ENCODE data around the gene PBX4. TPM values are rescaled to one million over a fixed set of nuclear protein-coding genes. Genes with fewer than 3 reads are reported as not detected.

PBX4 gene
- total RNA-seq, 1 experiment from 2014 or later: 8.3 TPM

DNA sequence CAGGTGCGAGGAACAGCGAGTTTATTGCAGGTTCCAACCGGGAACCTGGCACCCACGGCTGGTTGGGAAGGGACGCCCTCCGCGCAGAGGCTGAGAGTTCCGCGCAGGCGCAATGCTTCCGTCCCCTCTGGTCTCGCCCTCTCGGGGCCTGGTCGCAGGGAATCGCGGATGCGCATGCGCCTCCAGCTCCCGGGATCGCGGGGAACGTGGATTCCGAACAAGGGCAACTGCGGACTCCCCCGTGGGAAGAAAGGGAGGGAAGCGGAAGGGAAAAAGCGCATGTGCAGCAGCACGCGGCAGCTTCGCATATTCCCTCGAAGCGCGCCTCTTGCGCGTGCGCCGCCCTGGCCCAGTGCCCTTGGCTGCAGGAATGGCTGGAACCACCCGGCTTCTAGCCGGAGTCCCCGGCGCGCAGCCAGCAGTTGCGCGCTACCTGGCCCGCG, 104.3 kb downstream of the PBX4 start:
- 0 out of 2 replicates have a peak, but pooled peaks cover 1% of the 10 kb centered on the region for H3K36me3 ChIP-seq (ENCODE audit: control insufficient read depth, insufficient read depth, low read length)
- DNase-seq (ENCODE audit: low read depth, low spot score) (no peak), ATAC-seq (no peak)
- in situ Hi-C loops (cut with HindIII; ENCODE audit: low pct_unique_long_range_greater_than_20kb, low sequenced_read_pairs) (no loop called here), intact Hi-C loops (cut with micrococcal nuclease; ENCODE audit: unreplicated experiment) (no loop called here)
- no peak overlapping the region for H3K27ac ChIP-seq (ENCODE audit: low read length)
- TF ChIP-seq, protein P1, sequence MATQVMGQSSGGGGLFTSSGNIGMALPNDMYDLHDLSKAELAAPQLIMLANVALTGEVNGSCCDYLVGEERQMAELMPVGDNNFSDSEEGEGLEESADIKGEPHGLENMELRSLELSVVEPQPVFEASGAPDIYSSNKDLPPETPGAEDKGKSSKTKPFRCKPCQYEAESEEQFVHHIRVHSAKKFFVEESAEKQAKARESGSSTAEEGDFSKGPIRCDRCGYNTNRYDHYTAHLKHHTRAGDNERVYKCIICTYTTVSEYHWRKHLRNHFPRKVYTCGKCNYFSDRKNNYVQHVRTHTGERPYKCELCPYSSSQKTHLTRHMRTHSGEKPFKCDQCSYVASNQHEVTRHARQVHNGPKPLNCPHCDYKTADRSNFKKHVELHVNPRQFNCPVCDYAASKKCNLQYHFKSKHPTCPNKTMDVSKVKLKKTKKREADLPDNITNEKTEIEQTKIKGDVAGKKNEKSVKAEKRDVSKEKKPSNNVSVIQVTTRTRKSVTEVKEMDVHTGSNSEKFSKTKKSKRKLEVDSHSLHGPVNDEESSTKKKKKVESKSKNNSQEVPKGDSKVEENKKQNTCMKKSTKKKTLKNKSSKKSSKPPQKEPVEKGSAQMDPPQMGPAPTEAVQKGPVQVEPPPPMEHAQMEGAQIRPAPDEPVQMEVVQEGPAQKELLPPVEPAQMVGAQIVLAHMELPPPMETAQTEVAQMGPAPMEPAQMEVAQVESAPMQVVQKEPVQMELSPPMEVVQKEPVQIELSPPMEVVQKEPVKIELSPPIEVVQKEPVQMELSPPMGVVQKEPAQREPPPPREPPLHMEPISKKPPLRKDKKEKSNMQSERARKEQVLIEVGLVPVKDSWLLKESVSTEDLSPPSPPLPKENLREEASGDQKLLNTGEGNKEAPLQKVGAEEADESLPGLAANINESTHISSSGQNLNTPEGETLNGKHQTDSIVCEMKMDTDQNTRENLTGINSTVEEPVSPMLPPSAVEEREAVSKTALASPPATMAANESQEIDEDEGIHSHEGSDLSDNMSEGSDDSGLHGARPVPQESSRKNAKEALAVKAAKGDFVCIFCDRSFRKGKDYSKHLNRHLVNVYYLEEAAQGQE (IDR thresholded peaks at IDR 0.05; ENCODE audit: insufficient read depth in 1 of 2, low read depth in 2 of 2, low read length in 1 of 2): no peak
- TF ChIP-seq TCF7L2 (IDR thresholded peaks at IDR 0.05; ENCODE audit: low read depth, low read length): no peak
- TF ChIP-seq SIN3A (IDR thresholded peaks at IDR 0.05; ENCODE audit: borderline replicate concordance, insufficient read depth, low read depth, low read length): no peak
- no peak for TF ChIP-seq POLR2AphosphoS5 (IDR thresholded peaks at IDR 0.05; ENCODE audit: low read depth, low read length)
- TF ChIP-seq, protein P2, sequence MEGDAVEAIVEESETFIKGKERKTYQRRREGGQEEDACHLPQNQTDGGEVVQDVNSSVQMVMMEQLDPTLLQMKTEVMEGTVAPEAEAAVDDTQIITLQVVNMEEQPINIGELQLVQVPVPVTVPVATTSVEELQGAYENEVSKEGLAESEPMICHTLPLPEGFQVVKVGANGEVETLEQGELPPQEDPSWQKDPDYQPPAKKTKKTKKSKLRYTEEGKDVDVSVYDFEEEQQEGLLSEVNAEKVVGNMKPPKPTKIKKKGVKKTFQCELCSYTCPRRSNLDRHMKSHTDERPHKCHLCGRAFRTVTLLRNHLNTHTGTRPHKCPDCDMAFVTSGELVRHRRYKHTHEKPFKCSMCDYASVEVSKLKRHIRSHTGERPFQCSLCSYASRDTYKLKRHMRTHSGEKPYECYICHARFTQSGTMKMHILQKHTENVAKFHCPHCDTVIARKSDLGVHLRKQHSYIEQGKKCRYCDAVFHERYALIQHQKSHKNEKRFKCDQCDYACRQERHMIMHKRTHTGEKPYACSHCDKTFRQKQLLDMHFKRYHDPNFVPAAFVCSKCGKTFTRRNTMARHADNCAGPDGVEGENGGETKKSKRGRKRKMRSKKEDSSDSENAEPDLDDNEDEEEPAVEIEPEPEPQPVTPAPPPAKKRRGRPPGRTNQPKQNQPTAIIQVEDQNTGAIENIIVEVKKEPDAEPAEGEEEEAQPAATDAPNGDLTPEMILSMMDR (IDR thresholded peaks at IDR 0.05): no peak
- ChIA-PET POLR2A (no interaction called here), CTCF (no interaction called here)
- no peaks in the 10 kb centered on the region for H3K4me1 ChIP-seq (ENCODE audit: control insufficient read depth, insufficient read depth, low read length)
- no TSS peak for BruUV-seq (replicated peaks)
- H3K9me3 ChIP-seq (ENCODE audit: control insufficient read depth, insufficient read depth, low read depth, low read length): no peaks in the 10 kb centered on the region
- no peak overlapping the region for H3K4me3 ChIP-seq (ENCODE audit: low read depth in 2 of 2, low read length in 2 of 2)
- H3K27me3 ChIP-seq (ENCODE audit: control insufficient read depth, insufficient read depth, low read length): no peaks in the 10 kb centered on the region

DNA sequence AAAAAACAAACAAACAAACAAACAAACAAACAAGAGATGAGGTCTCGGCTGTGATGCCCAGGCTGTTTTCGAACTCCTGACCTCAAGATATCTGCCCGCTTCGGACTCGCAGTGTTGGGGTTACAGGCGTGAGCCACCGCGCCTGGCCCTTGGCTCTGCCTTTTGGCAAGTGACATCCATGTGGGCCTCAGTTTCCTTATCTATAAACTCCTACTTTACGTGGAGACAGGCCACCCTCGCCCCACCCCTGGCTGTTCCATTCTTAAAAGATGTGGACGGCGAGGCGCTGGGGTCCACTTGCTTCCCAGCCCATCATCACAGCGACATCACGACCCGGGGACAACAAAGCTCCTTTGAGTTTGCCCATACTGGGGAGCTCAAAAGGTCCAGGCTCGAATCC, 104.8 kb downstream of the PBX4 start:
- H3K36me3 ChIP-seq (ENCODE audit: control insufficient read depth, insufficient read depth, low read length): no peaks in the 10 kb centered on the region
- ATAC-seq (no peak), DNase-seq (ENCODE audit: low read depth, low spot score) (no peak)
- no peaks in the 10 kb centered on the region for H3K27me3 ChIP-seq (ENCODE audit: control insufficient read depth, insufficient read depth, low read length)
- no peak overlapping the region for H3K4me3 ChIP-seq (ENCODE audit: low read depth in 2 of 2, low read length in 2 of 2)
- H3K9me3 ChIP-seq (ENCODE audit: control insufficient read depth, insufficient read depth, low read depth, low read length): no peaks in the 10 kb centered on the region
- H3K27ac ChIP-seq (ENCODE audit: low read length): no peak overlapping the region
- in situ Hi-C loops (cut with HindIII; ENCODE audit: low pct_unique_long_range_greater_than_20kb, low sequenced_read_pairs): no loop called here
- no peaks in the 10 kb centered on the region for H3K4me1 ChIP-seq (ENCODE audit: control insufficient read depth, insufficient read depth, low read length)
- intact Hi-C loops (cut with micrococcal nuclease; ENCODE audit: unreplicated experiment): no loop called here
- POLR2A ChIA-PET: no interaction called here
- CTCF ChIA-PET: no interaction called here
- BruUV-seq (replicated peaks): no TSS peak
- TF ChIP-seq, protein P2 (IDR thresholded peaks at IDR 0.05): no peak
- TF ChIP-seq, protein P1 (IDR thresholded peaks at IDR 0.05; ENCODE audit: insufficient read depth in 1 of 2, low read depth in 2 of 2, low read length in 1 of 2): no peak
- no peak for TF ChIP-seq TCF7L2 (IDR thresholded peaks at IDR 0.05; ENCODE audit: low read depth, low read length)
- no peak for TF ChIP-seq POLR2AphosphoS5 (IDR thresholded peaks at IDR 0.05; ENCODE audit: low read depth, low read length)
- no peak for TF ChIP-seq SIN3A (IDR thresholded peaks at IDR 0.05; ENCODE audit: borderline replicate concordance, insufficient read depth, low read depth, low read length)

Other genes with a start within 250 kb of the PBX4 start
- gene GATAD2A, start 213.0 kb downstream of the PBX4 start, total RNA-seq (2021; ENCODE audit: unreplicated experiment): 99.6 TPM
- gene TSSK6, start 103.1 kb downstream of the PBX4 start, total RNA-seq (2021; ENCODE audit: unreplicated experiment): 1.8 TPM
- 287 TPM for gene NDUFA13, start 102.5 kb downstream of the PBX4 start, total RNA-seq (2021; ENCODE audit: unreplicated experiment)
- gene YJEFN3, start 89.8 kb downstream of the PBX4 start, total RNA-seq (2021; ENCODE audit: unreplicated experiment): 6.1 TPM
- 0.46 TPM for gene CILP2, start 80.4 kb downstream of the PBX4 start, total RNA-seq (2021; ENCODE audit: unreplicated experiment)
- 16.0 TPM for gene LPAR2, start 9.5 kb upstream of the PBX4 start, total RNA-seq (2021; ENCODE audit: unreplicated experiment)
- gene GMIP, start 25.0 kb upstream of the PBX4 start, total RNA-seq (2021; ENCODE audit: unreplicated experiment): 18.1 TPM
- 62.3 TPM for gene ATP13A1, start 45.0 kb upstream of the PBX4 start, total RNA-seq (2021; ENCODE audit: unreplicated experiment)
- 15.6 TPM for gene ZNF101, start 50.2 kb upstream of the PBX4 start, total RNA-seq (2021; ENCODE audit: unreplicated experiment)
- 5.6 TPM for gene ZNF14, start 114.4 kb upstream of the PBX4 start, total RNA-seq (2021; ENCODE audit: unreplicated experiment)
- 11.4 TPM for gene ZNF506, start 203.1 kb upstream of the PBX4 start, total RNA-seq (2021; ENCODE audit: unreplicated experiment)
- gene ZNF253, start 247.2 kb upstream of the PBX4 start, total RNA-seq (2021; ENCODE audit: unreplicated experiment): 8.9 TPM

Data from Panc1 (cell line).